ES-I3 (cell line): Measurements from ENCODE around the gene DPP3.

Source experiments
- H3K36me3 ChIP-seq: 2 replicates; pipeline ENCODE4 v1.6.1; 2013; ENCODE audit warnings: mild to moderate bottlenecking, low read length, control low read depth, moderate library complexity; ENCODE audit not compliant: insufficient read depth
- H3K4me1 ChIP-seq: 2 replicates; pipeline ENCODE4 v1.6.1; 2013; ENCODE audit warnings: mild to moderate bottlenecking, control low read depth, low read length; ENCODE audit not compliant: insufficient read depth
- H3K9ac ChIP-seq: 2 replicates; pipeline ENCODE4 v1.6.1; 2013; ENCODE audit warnings: low read depth, mild to moderate bottlenecking, low read length, moderate library complexity
- H3K9me3 ChIP-seq: 2 replicates; pipeline ENCODE4 v1.6.1; 2013; ENCODE audit warnings: mild to moderate bottlenecking, low read length, moderate library complexity; ENCODE audit not compliant: control insufficient read depth, insufficient read depth

The DPP3 gene

GRCh38 chr11:66470015-66470414 is 10.2 kb upstream of the DPP3 start:
- H3K9me3 ChIP-seq = no peaks in the 10 kb centered on the region
- peaks cover 2% of the 10 kb centered on the region; the same call in 1 of the 2 replicates for H3K36me3 ChIP-seq
- H3K4me1 ChIP-seq = peaks cover 11% of the 10 kb centered on the region; the same call in 1 of the 2 replicates
- H3K9ac ChIP-seq = no peak overlapping the region

- H3K4me1 ChIP-seq = peaks cover 11% of the 10 kb centered on the region; the same call in 1 of the 2 replicates
- no peaks in the 10 kb centered on the region for H3K9me3 ChIP-seq
- no peak overlapping the region for H3K9ac ChIP-seq
- peaks cover 2% of the 10 kb centered on the region; the same call in 1 of the 2 replicates for H3K36me3 ChIP-seq
These were observed 9.1 kb upstream of the DPP3 start for GRCh38 chr11:66471142-66471541.

- Histone ChIP-seq H3K36me3 (peaks cover 2% of the 10 kb centered on the region; the same call in 1 of the 2 replicates), H3K9ac (no peak overlapping the region), H3K9me3 (no peaks in the 10 kb centered on the region), H3K4me1 (peaks cover 16% of the 10 kb centered on the region; the same call in 1 of the 2 replicates)
These were observed 8.2 kb upstream of the DPP3 start for GRCh38 chr11:66472054-66472453.

- Histone ChIP-seq H3K9me3 (no peaks in the 10 kb centered on the region), H3K4me1 (peaks cover 16% of the 10 kb centered on the region; the same call in 1 of the 2 replicates), H3K36me3 (peaks cover 2% of the 10 kb centered on the region; the same call in 1 of the 2 replicates), H3K9ac (no peak overlapping the region)
These were observed 7.1 kb upstream of the DPP3 start for GRCh38 chr11:66473167-66473566.

DNA sequence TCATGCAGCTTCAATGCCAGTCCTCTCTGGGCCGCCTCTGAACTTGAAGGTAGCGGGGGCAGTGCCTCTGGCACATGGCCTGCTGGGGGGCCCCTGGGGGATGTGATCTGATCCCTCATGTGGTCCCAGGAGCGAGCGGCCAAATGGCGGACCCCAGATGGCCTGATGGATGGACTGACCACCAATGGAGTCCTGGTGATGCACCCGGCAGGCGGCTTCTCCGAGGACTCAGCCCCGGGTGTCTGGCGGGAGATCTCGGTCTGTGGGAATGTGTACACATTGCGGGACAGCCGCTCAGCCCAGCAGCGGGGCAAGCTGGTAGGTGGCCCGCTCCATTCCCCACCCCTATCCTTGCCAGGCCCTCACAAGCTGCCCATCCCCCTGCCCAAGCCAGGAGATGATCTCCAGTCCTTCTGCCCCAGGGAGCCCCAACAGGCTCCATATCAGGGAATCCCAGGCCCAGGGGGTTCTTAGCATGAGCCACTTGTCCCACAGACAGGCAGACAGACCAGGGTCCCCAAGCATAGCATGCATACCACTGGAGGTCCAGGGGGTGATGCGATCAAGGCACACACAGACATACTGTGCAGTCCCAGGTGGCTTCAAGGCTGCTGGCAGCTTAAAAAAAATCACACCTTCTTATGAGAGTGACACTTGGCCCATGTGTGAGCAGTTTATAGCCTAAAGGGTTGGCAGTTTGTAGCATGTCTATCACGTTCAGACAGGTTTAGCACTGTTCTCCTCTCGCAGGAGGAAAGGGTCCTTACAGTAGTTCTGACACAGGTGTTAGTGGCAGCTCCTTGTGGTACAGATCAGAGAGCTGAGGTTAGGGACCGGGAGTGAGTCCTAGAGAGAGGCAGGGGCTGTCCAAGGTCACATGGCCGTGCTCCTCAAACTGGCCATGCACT is 6.4 kb upstream of the DPP3 start:
- H3K36me3 ChIP-seq = peaks cover 2% of the 10 kb centered on the region; the same call in 1 of the 2 replicates
- no peaks in the 10 kb centered on the region for H3K9me3 ChIP-seq
- no peak overlapping the region for H3K9ac ChIP-seq

GRCh38 chr11:66475349-66476172 is 4.7 kb upstream of the DPP3 start:
- Histone ChIP-seq H3K9me3 (no peaks in the 10 kb centered on the region), H3K4me1 (peaks cover 6% of the 10 kb centered on the region; the same call in 1 of the 2 replicates), H3K36me3 (peaks cover 2% of the 10 kb centered on the region; the same call in 1 of the 2 replicates), H3K9ac (no peak overlapping the region)

More for the DNA sequence above, 6.4 kb upstream of the DPP3 start:
- peaks cover 16% of the 10 kb centered on the region; the same call in 1 of the 2 replicates for H3K4me1 ChIP-seq

- Histone ChIP-seq H3K9ac (no peak overlapping the region), H3K4me1 (peaks cover 6% of the 10 kb centered on the region; the same call in 1 of the 2 replicates), H3K9me3 (no peaks in the 10 kb centered on the region), H3K36me3 (peaks cover 2% of the 10 kb centered on the region; the same call in 1 of the 2 replicates)
These were observed 3.9 kb upstream of the DPP3 start for GRCh38 chr11:66476173-66476840.

- H3K9ac ChIP-seq = no peak overlapping the region
- peaks cover 6% of the 10 kb centered on the region; the same call in 1 of the 2 replicates for H3K4me1 ChIP-seq
These were observed 3.4 kb upstream of the DPP3 start for GRCh38 chr11:66476841-66477251.

DNA sequence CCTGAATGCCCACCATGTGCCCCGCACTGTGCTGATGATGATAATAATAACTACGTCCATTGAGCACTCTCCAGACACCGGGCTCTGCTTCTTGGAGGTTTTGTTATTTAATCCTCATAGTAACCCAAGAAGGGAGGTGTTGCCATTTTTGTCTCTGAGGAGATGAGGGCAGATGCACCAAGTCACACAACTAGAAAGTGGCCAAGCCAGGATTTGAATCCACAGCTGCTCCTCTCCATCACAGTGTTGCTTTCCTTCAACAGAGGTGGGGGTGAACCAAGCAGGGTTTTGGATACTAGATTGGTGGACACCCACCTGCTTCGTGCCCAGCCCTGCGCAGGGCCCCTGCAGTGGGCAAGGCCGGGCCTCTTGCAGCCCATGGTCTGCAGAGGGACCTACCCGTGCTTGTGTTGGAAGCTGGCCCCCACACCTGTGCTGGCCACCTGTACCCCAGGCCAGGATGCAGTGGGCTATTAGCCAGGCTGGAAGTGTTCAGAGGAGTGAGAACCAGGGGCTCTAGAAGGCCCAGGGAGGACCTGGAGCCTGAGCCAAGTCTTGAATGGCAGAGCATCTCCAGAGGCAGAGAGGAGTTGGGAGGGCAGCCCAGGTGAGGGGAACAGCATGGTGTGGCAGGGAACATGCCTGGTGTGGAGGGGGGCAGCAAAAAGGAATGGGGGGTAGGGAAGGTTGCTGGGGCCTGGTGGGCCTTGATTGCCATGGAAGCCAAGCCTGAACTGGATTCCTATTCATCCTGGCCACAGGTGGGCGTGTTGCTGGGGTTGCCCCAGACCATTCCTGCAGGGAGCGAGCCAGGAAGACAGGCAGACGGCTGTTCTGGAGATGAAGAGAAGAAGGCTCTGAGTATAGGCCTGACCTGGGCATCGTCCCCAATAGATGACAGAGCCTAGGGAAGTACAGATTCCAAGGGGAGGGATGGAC is 2.7 kb upstream of the DPP3 start:
- Histone ChIP-seq H3K9ac (no peak overlapping the region), H3K4me1 (peaks cover 6% of the 10 kb centered on the region; the same call in 1 of the 2 replicates), H3K9me3 (no peaks in the 10 kb centered on the region)

More at GRCh38 chr11:66476841-66477251, 3.4 kb upstream of the DPP3 start:
- no peaks in the 10 kb centered on the region for H3K9me3 ChIP-seq
- peaks cover 2% of the 10 kb centered on the region; the same call in 1 of the 2 replicates for H3K36me3 ChIP-seq

DNA sequence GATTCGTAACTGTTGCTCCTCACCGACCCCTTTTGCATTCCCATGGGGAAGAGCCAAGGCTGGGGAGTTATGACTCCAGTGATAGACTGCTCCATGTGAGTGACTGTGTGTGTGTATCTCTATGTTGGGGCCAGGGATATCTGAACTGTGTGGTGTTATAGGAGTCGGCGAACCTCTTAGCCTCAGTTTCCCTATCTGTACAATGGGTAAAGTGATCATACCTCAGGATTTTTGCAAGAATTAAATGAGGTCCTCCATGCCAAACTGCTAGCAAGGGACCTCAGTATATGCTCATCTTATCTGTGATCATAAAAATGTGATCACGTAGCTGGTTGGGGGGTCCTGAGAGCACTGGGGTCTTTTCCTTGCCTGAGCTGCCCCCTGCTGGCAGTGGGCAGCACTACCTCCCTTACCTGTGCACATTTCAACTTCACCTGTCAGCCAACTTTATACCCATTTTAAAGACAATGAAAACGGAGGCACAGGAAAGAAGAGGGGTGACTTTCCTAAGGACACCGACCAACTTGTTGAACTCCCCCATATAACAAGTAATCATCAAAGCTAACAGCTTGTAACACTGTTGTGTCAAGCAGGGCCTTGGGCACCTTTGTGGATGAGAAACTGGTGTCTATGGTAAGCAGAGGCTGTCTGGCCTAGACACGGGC is 1.4 kb upstream of the DPP3 start:
- H3K36me3 ChIP-seq = peaks cover 2% of the 10 kb centered on the region; the same call in 1 of the 2 replicates
- no peaks in the 10 kb centered on the region for H3K9me3 ChIP-seq
- peaks cover 6% of the 10 kb centered on the region; the same call in 1 of the 2 replicates for H3K4me1 ChIP-seq
- H3K9ac ChIP-seq = peak overlapping the region; percentile 80; the same call in 1 of the 2 replicates

More for the DNA sequence above, 2.7 kb upstream of the DPP3 start:
- peaks cover 2% of the 10 kb centered on the region; the same call in 1 of the 2 replicates for H3K36me3 ChIP-seq

DNA sequence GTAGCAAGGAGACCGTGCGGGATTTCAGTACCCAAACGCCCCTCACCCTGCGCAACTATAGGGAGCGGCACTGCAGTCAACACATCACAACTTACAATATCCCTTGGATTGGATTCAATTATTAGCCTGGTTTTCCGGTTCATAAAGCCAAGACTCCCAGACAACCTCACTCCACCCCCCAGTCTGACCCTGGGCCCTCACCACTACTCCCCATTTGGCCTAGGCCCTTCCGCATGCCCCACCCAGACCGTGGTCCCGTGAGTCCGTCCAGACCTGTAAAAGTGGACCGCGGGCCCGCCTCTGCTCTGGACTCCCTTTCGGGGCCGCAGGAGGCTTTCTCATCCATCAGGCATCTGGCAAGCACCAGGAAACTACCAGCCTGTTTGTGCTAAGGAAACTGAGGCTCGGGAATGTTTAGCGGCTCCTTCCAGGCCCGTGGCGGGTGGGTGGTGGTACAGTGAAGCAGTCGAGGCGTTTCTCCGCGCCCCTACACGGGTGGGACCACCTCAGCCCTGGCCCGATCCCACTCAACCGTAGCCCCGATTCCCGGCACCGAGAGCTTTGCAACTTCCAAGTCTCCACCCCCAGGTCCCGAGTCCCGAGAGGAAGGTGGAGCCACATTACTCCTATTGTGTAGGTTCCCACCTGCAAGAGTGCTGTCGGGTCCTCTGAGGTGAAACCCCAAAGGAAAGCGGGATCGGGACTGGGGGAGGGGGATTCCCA is 679 bp upstream of the DPP3 start:
- Histone ChIP-seq H3K36me3 (no peaks in the 10 kb centered on the region), H3K9ac (peak overlapping the region; percentile 80), H3K9me3 (no peaks in the 10 kb centered on the region), H3K4me1 (peaks cover 6% of the 10 kb centered on the region; the same call in 1 of the 2 replicates)

DNA sequence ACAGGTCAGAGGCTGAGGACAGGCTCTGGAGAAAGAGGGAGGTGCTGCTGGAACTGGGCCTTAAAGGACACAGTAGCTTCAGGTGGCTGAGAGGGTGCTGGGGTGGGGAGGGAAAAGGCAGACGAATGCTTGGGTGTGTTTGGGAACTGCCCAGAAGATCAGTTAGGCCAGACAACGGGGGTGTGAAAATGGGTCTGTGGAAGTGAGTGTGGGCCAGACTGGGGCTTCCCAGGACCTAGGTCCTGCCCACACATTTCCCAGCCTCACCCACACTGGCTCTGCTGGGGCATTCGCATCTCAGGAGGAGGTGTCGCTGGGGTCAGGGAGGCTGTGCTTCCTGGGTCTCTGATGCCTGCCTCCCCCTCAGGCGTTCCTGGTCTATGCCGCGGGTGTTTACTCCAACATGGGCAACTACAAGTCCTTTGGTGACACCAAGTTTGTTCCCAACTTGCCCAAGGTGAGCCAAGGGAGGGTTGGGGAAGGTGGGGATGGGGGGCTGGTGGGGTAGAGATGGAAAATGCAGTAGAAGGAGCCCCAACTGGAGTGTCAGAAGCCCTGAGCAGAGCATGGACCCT is 4.7 kb downstream of the DPP3 start:
- Histone ChIP-seq H3K36me3 (no peaks in the 10 kb centered on the region), H3K4me1 (no peaks in the 10 kb centered on the region), H3K9me3 (no peaks in the 10 kb centered on the region), H3K9ac (no peak overlapping the region)
